WTC11 (cell line): Measurements from ENCODE around the gene CPT1A.

Experiments
- IRF2 ChIP-seq: sonication (generic); formaldehyde crosslinking; IDR thresholded peaks from 2 replicates; pipeline ENCODE4 v1.8.0; 2022; ENCODE audit warnings: low read depth, missing genetic modification reagents, borderline replicate concordance
- NR2C2 ChIP-seq: sonication (generic); formaldehyde crosslinking; IDR thresholded peaks from 2 replicates; pipeline ENCODE4 v1.8.0; 2022; ENCODE audit warnings: mild to moderate bottlenecking, missing genetic modification reagents
- TP53 ChIP-seq: sonication (generic); formaldehyde crosslinking; IDR thresholded peaks from 2 replicates; pipeline ENCODE4 v1.8.1; 2023; ENCODE audit warnings: mild to moderate bottlenecking, missing genetic modification reagents
- ZNF138 ChIP-seq: sonication (generic); formaldehyde crosslinking; conservative IDR thresholded peaks from 2 replicates; pipeline ENCODE4 v1.8.1; 2022; ENCODE audit warnings: mild to moderate bottlenecking, moderate library complexity, missing genetic modification reagents
- TF ChIP-seq, protein P1 (sequence below): sonication (generic); formaldehyde crosslinking; IDR thresholded peaks from 2 replicates; pipeline ENCODE4 v1.8.1; 2023; ENCODE audit warnings: mild to moderate bottlenecking, missing genetic modification reagents, borderline replicate concordance
- TF ChIP-seq, protein P2 (sequence below): sonication (generic); formaldehyde crosslinking; IDR thresholded peaks from 2 replicates; pipeline ENCODE4 v1.8.1; 2023; ENCODE audit warnings: mild to moderate bottlenecking, missing genetic modification reagents, moderate library complexity
- TF ChIP-seq, protein P3 (sequence below): fragments of 200-600 bp; IDR thresholded peaks from 2 replicates; pipeline ENCODE4 v1.8.0; 2022; ENCODE audit warnings: antibody characterized with exemption
- TF ChIP-seq, protein P4 (sequence below): sonication (generic); formaldehyde crosslinking; IDR thresholded peaks from 2 replicates; pipeline ENCODE4 v1.8.1; 2022; ENCODE audit warnings: missing genetic modification reagents, borderline replicate concordance

DNA sequence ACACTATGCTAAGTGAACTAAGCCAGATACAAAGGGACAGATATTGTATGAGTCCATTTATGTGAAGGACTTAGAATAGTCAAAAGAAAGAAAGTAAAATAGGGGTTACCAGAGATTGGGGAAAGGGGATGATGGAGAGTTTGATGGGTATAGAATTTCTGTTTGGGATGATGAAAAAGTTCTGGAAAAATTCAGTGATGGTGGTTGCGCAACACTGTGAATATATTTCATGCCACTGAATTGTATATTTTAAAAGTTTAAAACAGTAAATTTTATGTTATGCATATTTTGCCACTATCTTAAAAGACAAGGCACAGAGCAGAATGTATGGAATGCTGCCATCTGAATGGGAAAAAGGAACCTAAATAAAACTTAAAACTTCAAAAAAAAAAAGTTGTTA is 119.6 kb downstream of the CPT1A start:
- no peak for TF ChIP-seq ZNF138 (CRISPR knock-in tag)
- TF ChIP-seq, protein P1, sequence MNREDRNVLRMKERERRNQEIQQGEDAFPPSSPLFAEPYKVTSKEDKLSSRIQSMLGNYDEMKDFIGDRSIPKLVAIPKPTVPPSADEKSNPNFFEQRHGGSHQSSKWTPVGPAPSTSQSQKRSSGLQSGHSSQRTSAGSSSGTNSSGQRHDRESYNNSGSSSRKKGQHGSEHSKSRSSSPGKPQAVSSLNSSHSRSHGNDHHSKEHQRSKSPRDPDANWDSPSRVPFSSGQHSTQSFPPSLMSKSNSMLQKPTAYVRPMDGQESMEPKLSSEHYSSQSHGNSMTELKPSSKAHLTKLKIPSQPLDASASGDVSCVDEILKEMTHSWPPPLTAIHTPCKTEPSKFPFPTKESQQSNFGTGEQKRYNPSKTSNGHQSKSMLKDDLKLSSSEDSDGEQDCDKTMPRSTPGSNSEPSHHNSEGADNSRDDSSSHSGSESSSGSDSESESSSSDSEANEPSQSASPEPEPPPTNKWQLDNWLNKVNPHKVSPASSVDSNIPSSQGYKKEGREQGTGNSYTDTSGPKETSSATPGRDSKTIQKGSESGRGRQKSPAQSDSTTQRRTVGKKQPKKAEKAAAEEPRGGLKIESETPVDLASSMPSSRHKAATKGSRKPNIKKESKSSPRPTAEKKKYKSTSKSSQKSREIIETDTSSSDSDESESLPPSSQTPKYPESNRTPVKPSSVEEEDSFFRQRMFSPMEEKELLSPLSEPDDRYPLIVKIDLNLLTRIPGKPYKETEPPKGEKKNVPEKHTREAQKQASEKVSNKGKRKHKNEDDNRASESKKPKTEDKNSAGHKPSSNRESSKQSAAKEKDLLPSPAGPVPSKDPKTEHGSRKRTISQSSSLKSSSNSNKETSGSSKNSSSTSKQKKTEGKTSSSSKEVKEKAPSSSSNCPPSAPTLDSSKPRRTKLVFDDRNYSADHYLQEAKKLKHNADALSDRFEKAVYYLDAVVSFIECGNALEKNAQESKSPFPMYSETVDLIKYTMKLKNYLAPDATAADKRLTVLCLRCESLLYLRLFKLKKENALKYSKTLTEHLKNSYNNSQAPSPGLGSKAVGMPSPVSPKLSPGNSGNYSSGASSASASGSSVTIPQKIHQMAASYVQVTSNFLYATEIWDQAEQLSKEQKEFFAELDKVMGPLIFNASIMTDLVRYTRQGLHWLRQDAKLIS (CRISPR knock-in tag): no peak
- TF ChIP-seq, protein P2, sequence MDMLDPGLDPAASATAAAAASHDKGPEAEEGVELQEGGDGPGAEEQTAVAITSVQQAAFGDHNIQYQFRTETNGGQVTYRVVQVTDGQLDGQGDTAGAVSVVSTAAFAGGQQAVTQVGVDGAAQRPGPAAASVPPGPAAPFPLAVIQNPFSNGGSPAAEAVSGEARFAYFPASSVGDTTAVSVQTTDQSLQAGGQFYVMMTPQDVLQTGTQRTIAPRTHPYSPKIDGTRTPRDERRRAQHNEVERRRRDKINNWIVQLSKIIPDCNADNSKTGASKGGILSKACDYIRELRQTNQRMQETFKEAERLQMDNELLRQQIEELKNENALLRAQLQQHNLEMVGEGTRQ (CRISPR knock-in tag): no peak
- TF ChIP-seq, protein P3, sequence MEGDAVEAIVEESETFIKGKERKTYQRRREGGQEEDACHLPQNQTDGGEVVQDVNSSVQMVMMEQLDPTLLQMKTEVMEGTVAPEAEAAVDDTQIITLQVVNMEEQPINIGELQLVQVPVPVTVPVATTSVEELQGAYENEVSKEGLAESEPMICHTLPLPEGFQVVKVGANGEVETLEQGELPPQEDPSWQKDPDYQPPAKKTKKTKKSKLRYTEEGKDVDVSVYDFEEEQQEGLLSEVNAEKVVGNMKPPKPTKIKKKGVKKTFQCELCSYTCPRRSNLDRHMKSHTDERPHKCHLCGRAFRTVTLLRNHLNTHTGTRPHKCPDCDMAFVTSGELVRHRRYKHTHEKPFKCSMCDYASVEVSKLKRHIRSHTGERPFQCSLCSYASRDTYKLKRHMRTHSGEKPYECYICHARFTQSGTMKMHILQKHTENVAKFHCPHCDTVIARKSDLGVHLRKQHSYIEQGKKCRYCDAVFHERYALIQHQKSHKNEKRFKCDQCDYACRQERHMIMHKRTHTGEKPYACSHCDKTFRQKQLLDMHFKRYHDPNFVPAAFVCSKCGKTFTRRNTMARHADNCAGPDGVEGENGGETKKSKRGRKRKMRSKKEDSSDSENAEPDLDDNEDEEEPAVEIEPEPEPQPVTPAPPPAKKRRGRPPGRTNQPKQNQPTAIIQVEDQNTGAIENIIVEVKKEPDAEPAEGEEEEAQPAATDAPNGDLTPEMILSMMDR: no peak
- no peak for TF ChIP-seq IRF2 (CRISPR knock-in tag)
- TF ChIP-seq TP53 (CRISPR knock-in tag): no peak
- no peak for TF ChIP-seq NR2C2 (CRISPR knock-in tag)
- TF ChIP-seq, protein P4, sequence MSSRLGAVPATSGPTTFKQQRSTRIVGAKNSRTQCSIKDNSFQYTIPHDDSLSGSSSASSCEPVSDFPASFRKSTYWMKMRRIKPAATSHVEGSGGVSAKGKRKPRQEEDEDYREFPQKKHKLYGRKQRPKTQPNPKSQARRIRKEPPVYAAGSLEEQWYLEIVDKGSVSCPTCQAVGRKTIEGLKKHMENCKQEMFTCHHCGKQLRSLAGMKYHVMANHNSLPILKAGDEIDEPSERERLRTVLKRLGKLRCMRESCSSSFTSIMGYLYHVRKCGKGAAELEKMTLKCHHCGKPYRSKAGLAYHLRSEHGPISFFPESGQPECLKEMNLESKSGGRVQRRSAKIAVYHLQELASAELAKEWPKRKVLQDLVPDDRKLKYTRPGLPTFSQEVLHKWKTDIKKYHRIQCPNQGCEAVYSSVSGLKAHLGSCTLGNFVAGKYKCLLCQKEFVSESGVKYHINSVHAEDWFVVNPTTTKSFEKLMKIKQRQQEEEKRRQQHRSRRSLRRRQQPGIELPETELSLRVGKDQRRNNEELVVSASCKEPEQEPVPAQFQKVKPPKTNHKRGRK (CRISPR knock-in tag): no peak
